Ectodermal cell (in vitro differentiated cells): ENCODE results near the gene PLD2. TPM values are rescaled to one million over a fixed set of nuclear protein-coding genes. Genes with fewer than 3 reads are reported as not detected.

Source experiments
- H3K27ac ChIP-seq: 2 replicates; pipeline ENCODE4 v1.7.0; 2013; ENCODE audit warnings: mild to moderate bottlenecking, low read depth, low read length; ENCODE audit not compliant: insufficient read depth, poor library complexity, severe bottlenecking
- H3K27me3 ChIP-seq: 2 replicates; pipeline ENCODE4 v1.7.0; 2013; ENCODE audit warnings: mild to moderate bottlenecking, low read length; ENCODE audit not compliant: insufficient read depth, control insufficient read depth, poor library complexity, severe bottlenecking
- H3K36me3 ChIP-seq: one replicate; pipeline ENCODE4 v1.7.0; 2013; ENCODE audit warnings: low read length; ENCODE audit not compliant: control insufficient read depth, insufficient read depth
- H3K4me1 ChIP-seq: one replicate; pipeline ENCODE4 v1.7.0; 2013; ENCODE audit warnings: low read length; ENCODE audit not compliant: control insufficient read depth, insufficient read depth
- H3K4me3 ChIP-seq: 2 replicates; pipeline ENCODE4 v1.7.0; 2013; ENCODE audit warnings: low read depth, low read length, control low read depth; ENCODE audit not compliant: insufficient read depth
- H3K9me3 ChIP-seq: 2 replicates; pipeline ENCODE4 v1.7.0; 2013; ENCODE audit warnings: mild to moderate bottlenecking, low read length, moderate library complexity; ENCODE audit not compliant: control insufficient read depth
- WGBS, 2 experiments: methylation state at CpG; one replicate each; pipeline ENCODE4 v1.1.7; 2013; ENCODE audit warnings: missing lambda C conversion rate in 2 of 2; 5-methylcytosine and 5-hydroxymethylcytosine counted together
- polyA plus RNA-seq, 4 experiments: library from polyadenylated mRNA; stranded (reverse); fragments of 50-300 nt; gene quantifications; one replicate each; pipeline ENCODE4 v1.2.3, GENCODE V29; 2013

Gene PLD2
- polyA plus RNA-seq (2013, experiment 1 of 4), result 53.5 TPM
- 60.4 TPM for polyA plus RNA-seq (2013, experiment 2 of 4)
- 38.1 TPM for polyA plus RNA-seq (2013, experiment 3 of 4)
- polyA plus RNA-seq (2013, experiment 4 of 4), result 40.8 TPM

GRCh38 chr17:4806777-4807604 lies at the start of gene PLD2:
PLD2 (plus strand) TSS chr17:4807152; CDS start chr17:4807773, 621 bp downstream.
- 0% methylated on average over 106 of the region's 106 CpGs for WGBS, 2 experiments
- Histone ChIP-seq H3K4me1 (peaks cover 5% of the 10 kb centered on the region), H3K4me3 (peak within 1 kb of the TSS; percentile 71), H3K27ac (no peak within 1 kb of the TSS), H3K36me3 (no peaks in the 10 kb centered on the region), H3K27me3 (no peaks in the 10 kb centered on the region), H3K9me3 (no peaks in the 10 kb centered on the region)

- no peaks in the 10 kb centered on the region for H3K9me3 ChIP-seq
Observed at GRCh38 chr17:4759776-4760236, 47.1 kb upstream of the PLD2 start.

GRCh38 chr17:4764595-4764994 lies 42.4 kb upstream of the PLD2 start:
- Histone ChIP-seq H3K36me3 (no peaks in the 10 kb centered on the region), H3K4me3 (no peak overlapping the region), H3K27ac (no peak overlapping the region), H3K9me3 (no peaks in the 10 kb centered on the region), H3K27me3 (no peaks in the 10 kb centered on the region), H3K4me1 (no peaks in the 10 kb centered on the region)
- 81 to 84% methylated on average over 3 of the region's 3 CpGs for WGBS, 2 experiments

More at GRCh38 chr17:4759776-4760236, 47.1 kb upstream of the PLD2 start:
- H3K27ac ChIP-seq, result no peak overlapping the region
- H3K27me3 ChIP-seq, result no peaks in the 10 kb centered on the region
- no peak overlapping the region for H3K4me3 ChIP-seq
- no peaks in the 10 kb centered on the region for H3K4me1 ChIP-seq
- H3K36me3 ChIP-seq, result no peaks in the 10 kb centered on the region
- WGBS, 2 experiments, result 92 to 95% methylated on average over 10 of the region's 10 CpGs

GRCh38 chr17:4766201-4766600 lies 40.8 kb upstream of the PLD2 start:
- Histone ChIP-seq H3K27ac (no peak overlapping the region), H3K27me3 (no peaks in the 10 kb centered on the region), H3K4me3 (no peak overlapping the region), H3K4me1 (no peaks in the 10 kb centered on the region), H3K9me3 (no peaks in the 10 kb centered on the region), H3K36me3 (no peaks in the 10 kb centered on the region)
- WGBS, 2 experiments, result 90 to 97% methylated on average over 3 of the region's 3 CpGs

- H3K4me3 ChIP-seq, result no peak overlapping the region
- no peak overlapping the region for H3K27ac ChIP-seq
- WGBS, 2 experiments, result 92 to 94% methylated on average over 9 of the region's 9 CpGs
- no peaks in the 10 kb centered on the region for H3K36me3 ChIP-seq
- H3K4me1 ChIP-seq, result no peaks in the 10 kb centered on the region
- H3K9me3 ChIP-seq, result no peaks in the 10 kb centered on the region
- H3K27me3 ChIP-seq, result no peaks in the 10 kb centered on the region
Observed at GRCh38 chr17:4766723-4767122, 40.2 kb upstream of the PLD2 start.

GRCh38 chr17:4768298-4768697 lies 38.7 kb upstream of the PLD2 start:
- WGBS, 2 experiments, result 90% methylated on average over 6 of the region's 6 CpGs
- H3K4me1 ChIP-seq, result no peaks in the 10 kb centered on the region
- no peaks in the 10 kb centered on the region for H3K27me3 ChIP-seq
- H3K9me3 ChIP-seq, result no peaks in the 10 kb centered on the region
- H3K36me3 ChIP-seq, result no peaks in the 10 kb centered on the region
- no peak overlapping the region for H3K4me3 ChIP-seq
- H3K27ac ChIP-seq, result no peak overlapping the region

GRCh38 chr17:4769628-4770027 lies 37.3 kb upstream of the PLD2 start:
- Histone ChIP-seq H3K4me3 (no peak overlapping the region), H3K4me1 (no peaks in the 10 kb centered on the region), H3K27ac (no peak overlapping the region), H3K9me3 (no peaks in the 10 kb centered on the region), H3K36me3 (no peaks in the 10 kb centered on the region), H3K27me3 (no peaks in the 10 kb centered on the region)
- 98 to 99% methylated on average over 2 of the region's 2 CpGs for WGBS, 2 experiments

GRCh38 chr17:4771519-4772234 lies 35.3 kb upstream of the PLD2 start, which contains the start of gene TM4SF5:
TM4SF5 (plus strand) TSS chr17:4771886; CDS start chr17:4771923, 37 bp downstream.
- Histone ChIP-seq H3K4me1 (no peaks in the 10 kb centered on the region), H3K27ac (no peak within 1 kb of the TSS), H3K9me3 (no peaks in the 10 kb centered on the region), H3K36me3 (no peaks in the 10 kb centered on the region), H3K27me3 (no peaks in the 10 kb centered on the region), H3K4me3 (no peak within 1 kb of the TSS)
- 85 to 87% methylated on average over 13 of the region's 13 CpGs for WGBS, 2 experiments

GRCh38 chr17:4772235-4772613 lies 34.7 kb upstream of the PLD2 start:
- no peak overlapping the region for H3K27ac ChIP-seq
- WGBS, 2 experiments, result 82 to 85% methylated on average over 10 of the region's 10 CpGs

More at GRCh38 chr17:4772235-4772613, 34.7 kb upstream of the PLD2 start:
- no peaks in the 10 kb centered on the region for H3K9me3 ChIP-seq
- no peaks in the 10 kb centered on the region for H3K4me1 ChIP-seq
- H3K36me3 ChIP-seq, result no peaks in the 10 kb centered on the region
- H3K27me3 ChIP-seq, result no peaks in the 10 kb centered on the region
- no peak overlapping the region for H3K4me3 ChIP-seq
